WI38 (cell line): ENCODE data around the gene CPE.

Experiments used
- H3K4me3 ChIP-seq: 2 replicates; pipeline ENCODE4 v1.5.1; 2011; ENCODE audit warnings: low read depth, mild to moderate bottlenecking, control low read depth, low read length
- CTCF ChIP-seq: IDR thresholded peaks from 2 replicates; pipeline ENCODE4 v1.5.1; 2012; ENCODE audit warnings: low read depth, mild to moderate bottlenecking, control low read depth, low read length

Gene CPE

GRCh38 chr4:165506849-165507248, 128.0 kb downstream of the CPE start:
- no peak overlapping the region for H3K4me3 ChIP-seq
- no peak for TF ChIP-seq CTCF

- no peak for TF ChIP-seq CTCF
- no peak overlapping the region for H3K4me3 ChIP-seq
These were observed 128.6 kb downstream of the CPE start for GRCh38 chr4:165507381-165507780.

GRCh38 chr4:165508372-165509120, 129.7 kb downstream of the CPE start:
- TF ChIP-seq CTCF: no peak
- no peak overlapping the region for H3K4me3 ChIP-seq

GRCh38 chr4:165512424-165512823, 133.6 kb downstream of the CPE start:
- H3K4me3 ChIP-seq: no peak overlapping the region
- TF ChIP-seq CTCF: no peak

- no peak overlapping the region for H3K4me3 ChIP-seq
- no peak for TF ChIP-seq CTCF
These were observed 135.9 kb downstream of the CPE start for GRCh38 chr4:165514739-165515138.

GRCh38 chr4:165515201-165515600, 136.4 kb downstream of the CPE start:
- no peak overlapping the region for H3K4me3 ChIP-seq
- no peak for TF ChIP-seq CTCF

- TF ChIP-seq CTCF: no peak
- no peak overlapping the region for H3K4me3 ChIP-seq
These were observed 137.5 kb downstream of the CPE start for GRCh38 chr4:165516281-165516833.
